Measurements from ENCODE around the gene FAM120C. TPM values are rescaled to one million over a fixed set of nuclear protein-coding genes. Genes with fewer than 3 reads are reported as not detected.

Gene FAM120C
- total and polyA plus RNA-seq, 2 of the 4 experiments (the other 2 are of a cell fraction) = 3.4 to 3.6 TPM

DNA sequence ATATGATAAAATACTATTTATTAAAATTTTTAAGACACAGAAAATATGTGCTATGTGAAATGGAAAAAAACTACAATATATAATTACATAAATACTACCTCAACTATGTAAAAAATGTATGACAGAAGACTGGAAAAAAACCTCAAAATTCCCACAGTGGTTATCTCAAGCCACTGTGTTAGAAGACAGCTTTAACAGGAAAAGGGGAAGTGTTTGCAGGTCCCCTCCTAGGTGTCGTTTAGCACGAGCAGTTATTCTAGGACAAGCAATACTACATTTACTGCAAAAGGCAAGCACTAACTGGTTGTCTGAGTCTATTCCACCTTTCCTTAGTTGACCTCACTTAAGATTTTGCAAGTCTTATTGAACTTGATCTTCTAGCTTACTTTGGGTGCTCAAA lies 93.9 kb downstream of the FAM120C start:
- CTCF ChIA-PET = no interaction called here
- no CpG with 5 or more reads among the region's 2 CpGs for WGBS, 2 experiments (ENCODE audit: extremely low coverage in 2 of 2, insufficient read length in 1 of 2)
- no peak overlapping the region for H3K27ac ChIP-seq (ENCODE audit: insufficient read depth, low read length)
- no peak overlapping the region for H3K14ac ChIP-seq (replicated peaks; ENCODE audit: low read depth, low read length)
- POLR2A ChIA-PET (ENCODE audit: unreplicated experiment) = no interaction called here
- H3K4me3 ChIP-seq (ENCODE audit: insufficient read depth, low read depth, low read length) = no peak overlapping the region
- in situ Hi-C loops (cut with MboI; ENCODE audit: low sequenced_read_pairs) (no loop called here), intact Hi-C loops (cut with micrococcal nuclease) (no loop called here), dilution Hi-C loops (cut with HindIII; ENCODE audit: low sequenced_read_pairs, unreplicated experiment) (no loop called here)
- H3K36me3 ChIP-seq (ENCODE audit: control insufficient read depth, insufficient read depth, low read length) = peaks cover 5% of the 10 kb centered on the region
- H4K8ac ChIP-seq (ENCODE audit: low read depth in 2 of 2, low read length in 2 of 2) = no peak overlapping the region
- no peak overlapping the region for H4K5ac ChIP-seq (ENCODE audit: low read depth, low read length)
- H2BK20ac ChIP-seq (ENCODE audit: low read depth, low read length) = no peak overlapping the region
- TF ChIP-seq SMC3 (IDR thresholded peaks at IDR 0.05; ENCODE audit: low read depth, low read length) = no peak
- no peak for TF ChIP-seq CEBPB (IDR thresholded peaks at IDR 0.05; ENCODE audit: low read depth, low read length)
- no peak for TF ChIP-seq NFE2L2 (IDR thresholded peaks at IDR 0.05; ENCODE audit: low read depth, low read length)
- no peak for TF ChIP-seq RCOR1 (IDR thresholded peaks at IDR 0.05; ENCODE audit: insufficient replicate concordance, low read length)
- TF ChIP-seq RFX5 (IDR thresholded peaks at IDR 0.05; ENCODE audit: low read depth, low read length) = no peak
- TF ChIP-seq RAD21 (IDR thresholded peaks at IDR 0.05; ENCODE audit: low read length) = no peak
- TF ChIP-seq, protein P1, sequence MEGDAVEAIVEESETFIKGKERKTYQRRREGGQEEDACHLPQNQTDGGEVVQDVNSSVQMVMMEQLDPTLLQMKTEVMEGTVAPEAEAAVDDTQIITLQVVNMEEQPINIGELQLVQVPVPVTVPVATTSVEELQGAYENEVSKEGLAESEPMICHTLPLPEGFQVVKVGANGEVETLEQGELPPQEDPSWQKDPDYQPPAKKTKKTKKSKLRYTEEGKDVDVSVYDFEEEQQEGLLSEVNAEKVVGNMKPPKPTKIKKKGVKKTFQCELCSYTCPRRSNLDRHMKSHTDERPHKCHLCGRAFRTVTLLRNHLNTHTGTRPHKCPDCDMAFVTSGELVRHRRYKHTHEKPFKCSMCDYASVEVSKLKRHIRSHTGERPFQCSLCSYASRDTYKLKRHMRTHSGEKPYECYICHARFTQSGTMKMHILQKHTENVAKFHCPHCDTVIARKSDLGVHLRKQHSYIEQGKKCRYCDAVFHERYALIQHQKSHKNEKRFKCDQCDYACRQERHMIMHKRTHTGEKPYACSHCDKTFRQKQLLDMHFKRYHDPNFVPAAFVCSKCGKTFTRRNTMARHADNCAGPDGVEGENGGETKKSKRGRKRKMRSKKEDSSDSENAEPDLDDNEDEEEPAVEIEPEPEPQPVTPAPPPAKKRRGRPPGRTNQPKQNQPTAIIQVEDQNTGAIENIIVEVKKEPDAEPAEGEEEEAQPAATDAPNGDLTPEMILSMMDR (conservative IDR thresholded peaks at IDR 0.05; ENCODE audit: low read depth, low read length) = no peak
- TF ChIP-seq, protein P2, sequence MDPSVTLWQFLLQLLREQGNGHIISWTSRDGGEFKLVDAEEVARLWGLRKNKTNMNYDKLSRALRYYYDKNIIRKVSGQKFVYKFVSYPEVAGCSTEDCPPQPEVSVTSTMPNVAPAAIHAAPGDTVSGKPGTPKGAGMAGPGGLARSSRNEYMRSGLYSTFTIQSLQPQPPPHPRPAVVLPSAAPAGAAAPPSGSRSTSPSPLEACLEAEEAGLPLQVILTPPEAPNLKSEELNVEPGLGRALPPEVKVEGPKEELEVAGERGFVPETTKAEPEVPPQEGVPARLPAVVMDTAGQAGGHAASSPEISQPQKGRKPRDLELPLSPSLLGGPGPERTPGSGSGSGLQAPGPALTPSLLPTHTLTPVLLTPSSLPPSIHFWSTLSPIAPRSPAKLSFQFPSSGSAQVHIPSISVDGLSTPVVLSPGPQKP (IDR thresholded peaks at IDR 0.05; ENCODE audit: borderline replicate concordance, low read depth, low read length) = no peak
- no peak for TF ChIP-seq MXI1 (IDR thresholded peaks at IDR 0.05; ENCODE audit: borderline replicate concordance, low read depth, low read length)
- TF ChIP-seq MAFK (IDR thresholded peaks at IDR 0.05; ENCODE audit: low read depth, low read length) = no peak
- TF ChIP-seq POLR2A (IDR thresholded peaks at IDR 0.05; ENCODE audit: low read depth, low read length) = no peak
- no peak for TF ChIP-seq BHLHE40 (IDR thresholded peaks at IDR 0.05; ENCODE audit: low read depth, low read length)
- H2BK120ac ChIP-seq (ENCODE audit: low read depth, low read length) = no peak overlapping the region
- BruUV-seq (replicated peaks) = no TSS peak
- H3K56ac ChIP-seq (ENCODE audit: extremely low read depth, insufficient read depth, low read length) = no peak overlapping the region
- no peaks in the 10 kb centered on the region for H3K4me1 ChIP-seq (ENCODE audit: control insufficient read depth, insufficient read depth, low read length)
- H4K20me1 ChIP-seq (ENCODE audit: insufficient read depth, low read length) = no peaks in the 10 kb centered on the region
- no peak overlapping the region for H4K91ac ChIP-seq (ENCODE audit: insufficient read depth, low read depth, low read length)
- no peak overlapping the region for H3K23ac ChIP-seq (ENCODE audit: low read depth, low read length)
- no peak overlapping the region for H2AK5ac ChIP-seq (ENCODE audit: low read depth, low read length)
- H2AFZ ChIP-seq (replicated peaks; ENCODE audit: low read length, poor library complexity) = no peak overlapping the region
- H2BK5ac ChIP-seq (ENCODE audit: low read depth, low read length, poor library complexity, severe bottlenecking) = no peak overlapping the region
- H3K4ac ChIP-seq (ENCODE audit: low read depth, low read length) = no peak overlapping the region
- no peaks in the 10 kb centered on the region for H3K9me3 ChIP-seq (ENCODE audit: control insufficient read depth, insufficient read depth, low read length)
- no peaks in the 10 kb centered on the region for H3K79me1 ChIP-seq (ENCODE audit: low read depth in 1 of 2, low read length in 2 of 2)
- ATAC-seq (ENCODE audit: low read depth) (no peak), DNase-seq (no peak)
- no peaks in the 10 kb centered on the region; the same call in none of the 2 replicates for H3K9me1 ChIP-seq (ENCODE audit: insufficient read depth, low read length)
- H3K27me3 ChIP-seq (ENCODE audit: control insufficient read depth, insufficient read depth, low read length) = no peaks in the 10 kb centered on the region
- no peak overlapping the region for H3K9ac ChIP-seq (ENCODE audit: low read depth, low read length)
- H2AK9ac ChIP-seq (replicated peaks; ENCODE audit: low read depth, low read length, poor library complexity) = no peak overlapping the region
- no peak overlapping the region for H3K18ac ChIP-seq (ENCODE audit: low read depth, low read length)
- H3K4me2 ChIP-seq (ENCODE audit: low read depth, low read length) = no peak overlapping the region
- H2BK15ac ChIP-seq (ENCODE audit: low read depth, low read length) = no peak overlapping the region

All from IMR-90 (cell line).